H9 (cell line): ENCODE measurements around the gene NEK8. TPM values are rescaled to one million over a fixed set of nuclear protein-coding genes. Genes with fewer than 3 reads are reported as not detected.
A peak's percentile ranks its signal among the peaks of the same experiment; 100 is the strongest.

Source experiments
- DNase-seq: peaks from one replicate; pipeline ENCODE4 v3.0.0-alpha.2; 2017
- H2AFZ ChIP-seq: one replicate; pipeline ENCODE4 v1.6.1; 2013; ENCODE audit warnings: mild to moderate bottlenecking, low read length, control low read depth, moderate library complexity
- H2AK5ac ChIP-seq: 2 replicates; pipeline ENCODE4 v1.6.1; 2013; ENCODE audit warnings: low read length, control low read depth, mixed read lengths; ENCODE audit not compliant: insufficient read length
- H2BK120ac ChIP-seq: one replicate; pipeline ENCODE4 v1.6.1; 2013; ENCODE audit warnings: low read depth, mild to moderate bottlenecking, low read length, control low read depth, inconsistent platforms; ENCODE audit not compliant: poor library complexity, severe bottlenecking
- H2BK12ac ChIP-seq: 2 replicates; pipeline ENCODE4 v1.6.1; 2013; ENCODE audit warnings: low read length, control low read depth, mixed read lengths, low read depth; ENCODE audit not compliant: insufficient read length
- H2BK15ac ChIP-seq: 2 replicates; pipeline ENCODE4 v1.6.1; 2013; ENCODE audit warnings: low read depth, low read length, control low read depth
- H2BK20ac ChIP-seq: one replicate; pipeline ENCODE4 v1.6.1; 2013; ENCODE audit warnings: low read depth, mild to moderate bottlenecking, low read length, control low read depth, inconsistent platforms; ENCODE audit not compliant: poor library complexity, severe bottlenecking
- H2BK5ac ChIP-seq: 2 replicates; pipeline ENCODE4 v1.6.1; 2013; ENCODE audit warnings: low read length, control low read depth, mixed read lengths; ENCODE audit not compliant: insufficient read length
- H3K14ac ChIP-seq: 2 replicates; pipeline ENCODE4 v1.6.1; 2013; ENCODE audit warnings: low read length, control low read depth; ENCODE audit not compliant: insufficient read depth
- H3K18ac ChIP-seq: 2 replicates; pipeline ENCODE4 v1.6.1; 2013; ENCODE audit warnings: low read depth, mild to moderate bottlenecking, mixed read lengths, low read length, control low read depth; ENCODE audit not compliant: insufficient read length
- H3K23ac ChIP-seq: 2 replicates; pipeline ENCODE4 v1.6.1; 2013; ENCODE audit warnings: low read length, control low read depth, mixed read lengths, low read depth; ENCODE audit not compliant: insufficient read length
- H3K23me2 ChIP-seq: 2 replicates; pipeline ENCODE4 v1.6.1; 2013; ENCODE audit warnings: low read depth, mild to moderate bottlenecking, mixed read lengths, low read length, control low read depth; ENCODE audit not compliant: insufficient read length, poor library complexity, severe bottlenecking
- H3K27ac ChIP-seq: 2 replicates; pipeline ENCODE4 v1.5.1; 2013; ENCODE audit warnings: low read length, control low read depth, mixed read lengths, low read depth; ENCODE audit not compliant: insufficient read length
- H3K27me3 ChIP-seq: 2 replicates; pipeline ENCODE4 v1.6.1; 2013; ENCODE audit warnings: low read length, control low read depth, inconsistent platforms; ENCODE audit not compliant: insufficient read depth
- H3K4ac ChIP-seq: 2 replicates; pipeline ENCODE4 v1.6.1; 2013; ENCODE audit warnings: low read depth, mild to moderate bottlenecking, control low read depth, inconsistent platforms, low read length, moderate library complexity
- H3K4me1 ChIP-seq: 2 replicates; pipeline ENCODE4 v1.6.1; 2013; ENCODE audit warnings: low read length, control low read depth, inconsistent platforms; ENCODE audit not compliant: insufficient read depth
- H3K4me2 ChIP-seq: 2 replicates; pipeline ENCODE4 v1.6.1; 2013; ENCODE audit warnings: low read length, control low read depth, mixed read lengths; ENCODE audit not compliant: insufficient read length, insufficient read depth
- H3K56ac ChIP-seq: 2 replicates; pipeline ENCODE4 v1.6.1; 2013; ENCODE audit warnings: low read depth, mild to moderate bottlenecking, mixed read lengths, low read length, control low read depth; ENCODE audit not compliant: insufficient read length
- H3K79me1 ChIP-seq: 2 replicates; pipeline ENCODE4 v1.6.1; 2013; ENCODE audit warnings: low read depth, mild to moderate bottlenecking, moderate library complexity, low read length, control low read depth, inconsistent platforms; ENCODE audit not compliant: insufficient read depth, poor library complexity, severe bottlenecking
- H3K79me2 ChIP-seq: 2 replicates; pipeline ENCODE4 v1.6.1; 2013; ENCODE audit warnings: low read length, control low read depth, inconsistent platforms; ENCODE audit not compliant: insufficient read depth
- H3K9ac ChIP-seq: 2 replicates; pipeline ENCODE4 v1.6.1; 2013; ENCODE audit warnings: low read length, control low read depth, mixed read lengths; ENCODE audit not compliant: insufficient read length; ENCODE audit errors: extremely low read depth
- H3K9me3 ChIP-seq: one replicate; pipeline ENCODE4 v1.6.1; 2013; ENCODE audit warnings: low read depth, low read length, inconsistent platforms; ENCODE audit not compliant: control insufficient read depth
- H3T11ph ChIP-seq: one replicate; pipeline ENCODE4 v1.6.1; 2013; ENCODE audit warnings: mild to moderate bottlenecking, low read length, control low read depth, inconsistent platforms
- H4K20me1 ChIP-seq: one replicate; pipeline ENCODE4 v1.6.1; 2013; ENCODE audit not compliant: control insufficient read depth, insufficient read length, insufficient read depth
- H4K5ac ChIP-seq: 2 replicates; pipeline ENCODE4 v1.6.1; 2013; ENCODE audit warnings: low read depth, mild to moderate bottlenecking, mixed read lengths, low read length, control low read depth; ENCODE audit not compliant: insufficient read length
- H4K8ac ChIP-seq: replicated peaks from 2 replicates; pipeline ENCODE4 v1.6.1; 2013; ENCODE audit warnings: low read length, control low read depth, mixed read lengths, low read depth; ENCODE audit not compliant: insufficient read length
- H4K91ac ChIP-seq: 2 replicates; pipeline ENCODE4 v1.6.1; 2013; ENCODE audit warnings: low read depth, mild to moderate bottlenecking, moderate library complexity, mixed read lengths, low read length, control low read depth; ENCODE audit not compliant: insufficient read length
- H3K27ac Mint-ChIP-seq, 3 experiments: 2 replicates in 2 of 3; 3 replicates in 1 of 3; pipeline ENCODE4 v1.8.0; 2020 to 2021; ENCODE audit warnings: mixed read lengths in 3 of 3, mild to moderate bottlenecking in 1 of 3, moderate library complexity in 1 of 3
- H3K27me3 Mint-ChIP-seq: 2 replicates; pipeline ENCODE4 v1.8.0; 2021; ENCODE audit warnings: low read depth, mild to moderate bottlenecking, moderate library complexity, mixed read lengths
- H3K36me3 Mint-ChIP-seq, 3 experiments: 2 replicates in 2 of 3; 3 replicates in 1 of 3; pipeline ENCODE4 v1.8.0; 2020 to 2021; ENCODE audit warnings: low read depth in 3 of 3, mixed read lengths in 3 of 3; ENCODE audit not compliant: insufficient read depth in 1 of 3
- H3K4me1 Mint-ChIP-seq, 2 experiments: 2 replicates each; pipeline ENCODE4 v1.8.0; 2020; ENCODE audit warnings: mixed read lengths in 2 of 2
- H3K4me3 Mint-ChIP-seq, 2 experiments: 2 replicates in 1 of 2; 3 replicates in 1 of 2; pipeline ENCODE4 v1.8.0; 2020 to 2021; ENCODE audit warnings: mild to moderate bottlenecking in 2 of 2, mixed read lengths in 2 of 2, moderate library complexity in 1 of 2
- H3K9me3 Mint-ChIP-seq, 2 experiments: 2 replicates in 1 of 2; 3 replicates in 1 of 2; pipeline ENCODE4 v1.8.0; 2020; ENCODE audit warnings: mild to moderate bottlenecking in 2 of 2, mixed read lengths in 2 of 2, moderate library complexity in 1 of 2
- WGBS: extraction: QIAGEN DNeasy Blood & Tissue Kit; methylation state at CpG from one replicate; pipeline ENCODE4 v1.1.7; 2013; ENCODE audit warnings: missing lambda C conversion rate, low lambda C conversion rate, mixed read lengths; ENCODE audit not compliant: insufficient read length; ENCODE audit errors: extremely low coverage; 5-methylcytosine and 5-hydroxymethylcytosine counted together
- total RNA-seq: library from RNA; stranded (reverse); gene quantifications from 2 replicates; pipeline ENCODE4 v1.2.1, GENCODE V29; 2021
- TF ChIP-seq, protein P1 (sequence below): fragments of 200-600 bp; sonication (generic); conservative IDR thresholded peaks from 3 replicates; pipeline ENCODE4 v1.8.0; 2021; ENCODE audit warnings: antibody characterized with exemption, mild to moderate bottlenecking

Gene NEK8
- total RNA-seq, 1 experiment from 2014 or later, result 18.8 TPM

DNA sequence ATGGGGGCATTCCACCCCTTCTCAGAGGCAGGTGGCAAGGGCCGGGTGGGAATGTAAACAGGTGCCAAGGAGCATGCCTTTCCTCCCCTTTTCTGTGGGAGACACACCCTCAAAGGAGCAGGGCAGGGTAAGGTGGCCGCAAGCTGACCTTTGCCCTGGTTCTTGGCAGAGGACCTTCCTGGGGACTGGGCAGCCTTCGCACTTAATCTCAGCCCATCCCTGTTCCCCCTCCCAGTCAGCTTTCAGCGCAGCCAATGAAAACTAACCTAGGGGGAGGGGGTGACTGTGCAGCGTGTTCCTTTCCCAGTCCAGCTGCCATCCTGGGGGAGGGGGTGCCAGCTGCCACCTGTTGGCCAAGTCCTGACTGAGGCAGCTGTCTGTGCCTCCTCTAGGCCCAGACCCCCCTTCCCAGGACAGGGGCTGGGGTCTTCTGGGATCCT, 18.0 kb downstream of the NEK8 start:
- WGBS, result no CpG with 5 or more reads among the region's 5 CpGs
- Histone ChIP-seq H3K27ac (no peak overlapping the region), H3K18ac (no peak overlapping the region), H4K5ac (no peak overlapping the region), H3K4me1 (peaks cover 5% of the 10 kb centered on the region; the same call in 1 of the 2 replicates), H3K56ac (no peak overlapping the region), H2AK5ac (no peak overlapping the region), H3K14ac (no peak overlapping the region), H3K79me1 (no peaks in the 10 kb centered on the region), H2AFZ (no peak overlapping the region), H2BK15ac (no peak overlapping the region), H2BK12ac (no peak overlapping the region), H2BK120ac (no peak overlapping the region), H2BK5ac (no peak overlapping the region), H4K8ac (no peak overlapping the region), H2BK20ac (no peak overlapping the region), H3T11ph (no peak overlapping the region), H3K9ac (no peak overlapping the region), H4K20me1 (no peaks in the 10 kb centered on the region), H3K23me2 (peaks cover 15% of the 10 kb centered on the region), H3K9me3 (no peaks in the 10 kb centered on the region), H4K91ac (no peak overlapping the region), H3K23ac (no peak overlapping the region), H3K79me2 (peaks cover 16% of the 10 kb centered on the region; the same call in 1 of the 2 replicates), H3K27me3 (no peaks in the 10 kb centered on the region), H3K4me2 (peak overlapping the region; percentile 84), H3K4ac (no peak overlapping the region)
- Mint-ChIP-seq H3K4me1 (peaks cover 17 to 34% of the 10 kb centered on the region in 2 experiments), H3K27me3 (no peaks in the 10 kb centered on the region; the same call in none of the 2 replicates), H3K36me3 (peaks cover 42 to 67% (median 43%) of the 10 kb centered on the region in 3 experiments; a peak in 6 of 7 replicates), H3K9me3 (no peaks in the 10 kb centered on the region), H3K4me3 (peak overlapping the region; percentile 87 to 93), H3K27ac (peak overlapping the region; percentile 67 to 90 (median 79); a peak in 4 of 7 replicates)
- DNase-seq, result peak; percentile 78
- TF ChIP-seq, protein P1, sequence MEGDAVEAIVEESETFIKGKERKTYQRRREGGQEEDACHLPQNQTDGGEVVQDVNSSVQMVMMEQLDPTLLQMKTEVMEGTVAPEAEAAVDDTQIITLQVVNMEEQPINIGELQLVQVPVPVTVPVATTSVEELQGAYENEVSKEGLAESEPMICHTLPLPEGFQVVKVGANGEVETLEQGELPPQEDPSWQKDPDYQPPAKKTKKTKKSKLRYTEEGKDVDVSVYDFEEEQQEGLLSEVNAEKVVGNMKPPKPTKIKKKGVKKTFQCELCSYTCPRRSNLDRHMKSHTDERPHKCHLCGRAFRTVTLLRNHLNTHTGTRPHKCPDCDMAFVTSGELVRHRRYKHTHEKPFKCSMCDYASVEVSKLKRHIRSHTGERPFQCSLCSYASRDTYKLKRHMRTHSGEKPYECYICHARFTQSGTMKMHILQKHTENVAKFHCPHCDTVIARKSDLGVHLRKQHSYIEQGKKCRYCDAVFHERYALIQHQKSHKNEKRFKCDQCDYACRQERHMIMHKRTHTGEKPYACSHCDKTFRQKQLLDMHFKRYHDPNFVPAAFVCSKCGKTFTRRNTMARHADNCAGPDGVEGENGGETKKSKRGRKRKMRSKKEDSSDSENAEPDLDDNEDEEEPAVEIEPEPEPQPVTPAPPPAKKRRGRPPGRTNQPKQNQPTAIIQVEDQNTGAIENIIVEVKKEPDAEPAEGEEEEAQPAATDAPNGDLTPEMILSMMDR, result no peak
